Measurements from ENCODE around the gene RNF220. TPM values are rescaled to one million over a fixed set of nuclear protein-coding genes. Genes with fewer than 3 reads are reported as not detected.

Gene RNF220
- total and polyA plus RNA-seq, 9 of the 15 experiments (the other 6 are each of a cell fraction or from before 2014, with no cell fraction given) = 5.1 to 117 (median 66.9) TPM

DNA sequence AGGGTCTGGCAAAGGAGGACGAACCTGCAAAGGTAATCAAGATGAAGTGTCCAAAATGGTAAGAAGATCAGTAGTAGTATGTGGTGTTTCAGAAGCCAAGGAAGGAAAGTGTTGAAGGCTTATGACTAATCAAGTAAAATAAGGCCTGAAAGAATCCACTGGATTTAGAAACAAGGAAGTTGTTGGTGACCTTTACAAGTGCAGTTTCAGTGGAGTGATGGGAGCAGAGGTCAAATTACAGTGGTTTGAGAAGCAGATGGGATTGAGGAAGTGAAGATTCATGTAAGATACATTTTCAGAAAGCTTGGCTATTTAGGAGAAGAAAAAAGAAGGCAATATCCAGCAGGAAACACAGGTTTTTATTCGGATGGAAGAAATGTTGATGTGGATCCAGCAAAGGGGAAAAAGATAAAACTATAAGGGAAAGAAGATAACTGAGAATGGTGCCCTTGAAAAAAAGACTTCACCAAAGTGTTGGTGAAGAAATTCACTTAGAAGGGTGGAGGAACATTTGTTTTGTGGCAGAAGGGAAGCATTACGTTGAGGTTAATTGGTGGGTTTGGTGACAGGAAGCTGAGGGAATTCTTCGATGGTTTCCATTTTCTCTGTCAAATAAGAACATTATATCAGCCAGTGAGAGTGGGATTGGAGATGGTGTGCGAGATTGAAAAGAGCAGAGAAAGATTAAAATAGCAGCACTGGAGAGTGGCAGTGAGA is 271.6 kb downstream of the RNF220 start (continued):
- TF ChIP-seq, protein P1, sequence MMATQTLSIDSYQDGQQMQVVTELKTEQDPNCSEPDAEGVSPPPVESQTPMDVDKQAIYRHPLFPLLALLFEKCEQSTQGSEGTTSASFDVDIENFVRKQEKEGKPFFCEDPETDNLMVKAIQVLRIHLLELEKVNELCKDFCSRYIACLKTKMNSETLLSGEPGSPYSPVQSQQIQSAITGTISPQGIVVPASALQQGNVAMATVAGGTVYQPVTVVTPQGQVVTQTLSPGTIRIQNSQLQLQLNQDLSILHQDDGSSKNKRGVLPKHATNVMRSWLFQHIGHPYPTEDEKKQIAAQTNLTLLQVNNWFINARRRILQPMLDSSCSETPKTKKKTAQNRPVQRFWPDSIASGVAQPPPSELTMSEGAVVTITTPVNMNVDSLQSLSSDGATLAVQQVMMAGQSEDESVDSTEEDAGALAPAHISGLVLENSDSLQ (IDR thresholded peaks at IDR 0.05) = peak; percentile 63; the same call in 1 of the 2 replicates
- TF ChIP-seq TRIM28 (IDR thresholded peaks at IDR 0.05) (no peak), CBX8 (IDR thresholded peaks at IDR 0.05; ENCODE audit: borderline replicate concordance, extremely low read depth, low read depth, low read length, poor library complexity, severe bottlenecking) (no peak), NR1H2 (CRISPR knock-in tag; IDR thresholded peaks at IDR 0.05) (no peak), HDAC1 (IDR thresholded peaks at IDR 0.05) (peak in 1 of 2 experiments; percentile 86; a peak in 2 of 4 replicates), SMARCC2 (IDR thresholded peaks at IDR 0.05; ENCODE audit: low read depth) (peak; percentile 19; the same call in 1 of the 2 replicates), KAT7 (CRISPR knock-in tag; IDR thresholded peaks at IDR 0.05; ENCODE audit: borderline replicate concordance) (no peak), POLR3G (IDR thresholded peaks at IDR 0.05; ENCODE audit: extremely low read depth, insufficient read length, insufficient replicate concordance) (no peak), MAFG (tag; conservative IDR thresholded peaks at IDR 0.05) (0 out of 2 replicates have a peak, but pooled peaks have one; percentile 12), ELF1 (tag; IDR thresholded peaks at IDR 0.05) (peak; percentile 67; the same call in 1 of the 2 replicates), RBM34 (IDR thresholded peaks at IDR 0.05; ENCODE audit: borderline replicate concordance, insufficient read depth, low read length) (no peak), GATA2 (CRISPR knock-in tag; IDR thresholded peaks at IDR 0.05) (peak; percentile 11; the same call in 1 of the 2 replicates), KLF6 (CRISPR knock-in tag; IDR thresholded peaks at IDR 0.05; ENCODE audit: borderline replicate concordance) (no peak), MYNN (IDR thresholded peaks at IDR 0.05) (no peak), MYNN (CRISPR knock-in tag; IDR thresholded peaks at IDR 0.05) (no peak)
- TF ChIP-seq, protein P2, sequence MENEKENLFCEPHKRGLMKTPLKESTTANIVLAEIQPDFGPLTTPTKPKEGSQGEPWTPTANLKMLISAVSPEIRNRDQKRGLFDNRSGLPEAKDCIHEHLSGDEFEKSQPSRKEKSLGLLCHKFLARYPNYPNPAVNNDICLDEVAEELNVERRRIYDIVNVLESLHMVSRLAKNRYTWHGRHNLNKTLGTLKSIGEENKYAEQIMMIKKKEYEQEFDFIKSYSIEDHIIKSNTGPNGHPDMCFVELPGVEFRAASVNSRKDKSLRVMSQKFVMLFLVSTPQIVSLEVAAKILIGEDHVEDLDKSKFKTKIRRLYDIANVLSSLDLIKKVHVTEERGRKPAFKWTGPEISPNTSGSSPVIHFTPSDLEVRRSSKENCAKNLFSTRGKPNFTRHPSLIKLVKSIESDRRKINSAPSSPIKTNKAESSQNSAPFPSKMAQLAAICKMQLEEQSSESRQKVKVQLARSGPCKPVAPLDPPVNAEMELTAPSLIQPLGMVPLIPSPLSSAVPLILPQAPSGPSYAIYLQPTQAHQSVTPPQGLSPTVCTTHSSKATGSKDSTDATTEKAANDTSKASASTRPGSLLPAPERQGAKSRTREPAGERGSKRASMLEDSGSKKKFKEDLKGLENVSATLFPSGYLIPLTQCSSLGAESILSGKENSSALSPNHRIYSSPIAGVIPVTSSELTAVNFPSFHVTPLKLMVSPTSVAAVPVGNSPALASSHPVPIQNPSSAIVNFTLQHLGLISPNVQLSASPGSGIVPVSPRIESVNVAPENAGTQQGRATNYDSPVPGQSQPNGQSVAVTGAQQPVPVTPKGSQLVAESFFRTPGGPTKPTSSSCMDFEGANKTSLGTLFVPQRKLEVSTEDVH (IDR thresholded peaks at IDR 0.05; ENCODE audit: low read depth, partially characterized antibody) = no peak

Data from K562 (cell line).